Astrocyte of the hippocampus (primary cell): ENCODE results near the gene RPS15A.
"Not testable (repeated sequence)": the region's sequence is repeated elsewhere in the genome, so short reads cannot be mapped to it uniquely, and the experiment has no call there.

ENCODE experiments used
- DNase-seq: peaks from one replicate; pipeline ENCODE4 v3.0.0; 2011; ENCODE audit warnings: low read depth, low spot score

RPS15A gene

DNA sequence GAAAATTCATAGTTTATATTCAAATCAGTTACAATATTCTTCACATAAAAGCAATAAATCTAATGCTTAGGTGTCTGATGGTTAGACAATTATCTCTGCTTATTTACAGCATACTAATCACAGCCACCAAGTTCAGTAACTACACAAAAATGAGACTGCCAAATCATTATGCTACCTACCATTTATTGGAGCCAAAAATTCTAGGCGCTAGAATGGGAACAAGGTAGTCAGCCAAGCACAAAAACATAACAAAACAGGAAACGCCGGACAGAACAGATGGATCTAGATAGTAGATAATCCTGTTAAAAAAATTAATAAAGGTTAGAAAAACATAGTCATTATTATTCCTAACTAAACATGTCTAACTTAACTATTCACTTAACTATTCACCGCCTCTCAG lies 7.6 kb upstream of the RPS15A start:
- DNase-seq: no peak

DNA sequence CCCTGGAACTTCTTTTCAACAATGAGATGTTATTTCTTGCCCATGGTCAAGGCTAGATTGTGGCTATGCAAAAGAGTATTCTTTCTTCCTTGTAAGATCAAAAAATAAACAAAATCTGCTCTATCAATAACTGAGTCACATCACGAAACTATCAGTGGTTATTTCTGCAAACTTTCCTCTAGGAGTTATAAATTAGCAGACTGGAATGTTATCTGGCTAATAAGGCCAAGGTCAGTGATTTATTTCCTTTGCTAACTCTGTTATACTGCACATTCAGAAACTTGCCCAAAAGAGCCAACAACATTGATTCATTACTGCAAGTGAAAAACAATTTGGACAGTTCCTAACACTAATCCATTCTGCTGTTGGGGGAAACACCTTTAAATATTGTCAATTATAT lies 6.2 kb upstream of the RPS15A start:
- DNase-seq: no peak

DNA sequence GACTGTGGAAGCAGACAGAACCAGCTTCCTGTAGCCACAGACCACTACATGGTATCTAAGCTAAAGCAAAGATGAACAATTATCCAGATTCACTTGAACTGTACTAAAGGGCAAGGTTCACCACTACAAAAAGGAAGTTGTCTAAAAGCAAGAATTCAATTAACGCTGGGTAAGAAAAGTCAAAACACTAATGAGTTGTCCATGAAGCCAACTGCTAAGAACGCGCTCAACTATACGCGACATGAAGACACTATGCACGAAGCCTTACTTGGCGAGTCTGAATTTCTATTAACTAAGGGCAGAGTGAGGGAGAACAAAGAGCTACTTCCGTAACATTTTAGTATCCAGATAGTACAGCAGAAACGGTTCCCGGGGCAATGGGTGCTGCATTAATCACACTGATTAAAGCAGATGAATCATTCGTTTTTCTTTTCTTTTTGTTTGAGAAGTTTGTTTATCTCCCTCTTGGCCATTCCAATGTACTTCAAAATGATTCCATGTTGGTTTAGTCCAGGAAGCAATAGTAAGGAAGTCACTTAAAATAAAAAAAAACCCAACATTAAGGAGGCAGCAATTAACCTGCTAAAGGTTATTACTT lies 2.8 kb upstream of the RPS15A start:
- DNase-seq: peak; percentile 47

DNA sequence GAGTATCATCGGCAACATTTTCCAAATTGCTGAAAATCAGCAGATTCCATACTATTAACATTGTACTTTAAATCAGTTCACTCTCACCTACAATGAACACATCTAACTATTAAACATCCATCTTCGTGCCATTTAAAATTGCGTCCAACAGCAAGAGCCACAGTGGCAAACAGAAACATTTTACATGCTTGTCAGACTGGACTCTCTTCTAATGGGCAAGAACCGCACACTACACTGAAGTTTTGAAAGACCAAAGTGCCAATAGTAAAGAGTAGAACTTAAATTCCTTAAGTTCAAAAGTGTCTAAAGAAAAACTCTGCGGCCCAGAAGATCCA lies 652 bp downstream of the RPS15A start:
- DNase-seq: no peak

DNA sequence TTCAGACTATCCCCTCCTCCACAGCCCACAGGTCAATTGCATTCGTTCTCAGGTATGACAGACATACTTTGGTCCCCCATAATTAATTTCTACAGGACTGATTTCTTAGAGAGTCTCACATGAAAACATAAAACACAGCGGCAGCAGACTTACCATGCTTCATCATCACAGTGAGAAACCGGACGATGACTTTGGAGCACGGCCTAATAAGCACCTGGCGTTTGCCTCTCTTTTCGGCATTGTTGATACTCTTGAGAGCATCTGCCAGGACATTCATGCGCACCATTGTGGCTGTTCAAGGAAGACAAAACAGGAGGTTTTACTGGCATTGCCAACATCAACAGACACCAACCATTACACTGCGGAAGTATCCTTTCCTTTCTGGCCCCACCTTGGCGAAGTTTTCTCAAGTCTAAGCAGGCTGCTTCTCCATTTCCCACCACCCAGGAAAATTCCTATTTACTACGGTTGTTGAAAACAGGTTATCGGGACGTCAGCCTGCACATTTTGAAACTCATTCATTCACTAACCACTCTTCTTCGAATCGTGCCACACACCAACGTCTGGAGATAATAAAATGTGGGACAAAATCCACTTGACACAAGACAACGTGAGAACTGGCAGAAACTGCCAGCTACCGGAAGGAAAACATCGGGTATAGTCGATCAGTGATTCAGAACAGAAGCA lies 1.2 kb downstream of the RPS15A start:
- DNase-seq: no peak

DNA sequence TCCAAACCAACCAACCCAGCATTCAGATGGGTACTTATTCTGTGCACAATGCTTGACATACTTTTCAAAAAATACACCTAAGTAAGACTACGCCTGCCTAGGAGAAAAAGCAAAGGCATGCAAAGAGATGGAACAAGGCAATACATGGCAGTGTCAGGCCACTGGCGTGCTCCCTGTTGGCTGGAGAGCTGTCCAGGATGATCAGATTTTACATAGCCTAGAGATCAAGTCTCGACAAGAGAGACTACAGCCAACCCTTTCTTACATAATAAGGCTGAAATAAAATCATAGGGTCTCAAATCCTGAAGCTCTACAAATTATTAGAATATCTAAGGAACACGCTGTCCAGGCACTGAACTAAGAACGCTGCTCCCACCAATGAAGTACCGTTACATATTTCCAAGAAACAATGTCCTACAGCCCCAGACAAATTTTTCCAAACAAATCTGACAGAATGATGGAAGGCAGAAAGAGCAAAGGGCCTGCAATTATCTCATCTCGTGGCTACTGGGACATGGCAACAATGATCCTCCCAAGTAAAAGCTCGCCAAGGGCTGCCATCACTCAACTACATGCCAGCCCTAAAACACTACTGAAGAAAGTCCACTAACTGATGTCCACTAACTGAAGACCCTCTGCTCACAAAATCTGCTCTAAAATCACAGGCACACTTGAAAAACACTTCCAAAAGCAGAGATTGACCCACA lies 5.1 kb downstream of the RPS15A start:
- DNase-seq: no peak

DNA sequence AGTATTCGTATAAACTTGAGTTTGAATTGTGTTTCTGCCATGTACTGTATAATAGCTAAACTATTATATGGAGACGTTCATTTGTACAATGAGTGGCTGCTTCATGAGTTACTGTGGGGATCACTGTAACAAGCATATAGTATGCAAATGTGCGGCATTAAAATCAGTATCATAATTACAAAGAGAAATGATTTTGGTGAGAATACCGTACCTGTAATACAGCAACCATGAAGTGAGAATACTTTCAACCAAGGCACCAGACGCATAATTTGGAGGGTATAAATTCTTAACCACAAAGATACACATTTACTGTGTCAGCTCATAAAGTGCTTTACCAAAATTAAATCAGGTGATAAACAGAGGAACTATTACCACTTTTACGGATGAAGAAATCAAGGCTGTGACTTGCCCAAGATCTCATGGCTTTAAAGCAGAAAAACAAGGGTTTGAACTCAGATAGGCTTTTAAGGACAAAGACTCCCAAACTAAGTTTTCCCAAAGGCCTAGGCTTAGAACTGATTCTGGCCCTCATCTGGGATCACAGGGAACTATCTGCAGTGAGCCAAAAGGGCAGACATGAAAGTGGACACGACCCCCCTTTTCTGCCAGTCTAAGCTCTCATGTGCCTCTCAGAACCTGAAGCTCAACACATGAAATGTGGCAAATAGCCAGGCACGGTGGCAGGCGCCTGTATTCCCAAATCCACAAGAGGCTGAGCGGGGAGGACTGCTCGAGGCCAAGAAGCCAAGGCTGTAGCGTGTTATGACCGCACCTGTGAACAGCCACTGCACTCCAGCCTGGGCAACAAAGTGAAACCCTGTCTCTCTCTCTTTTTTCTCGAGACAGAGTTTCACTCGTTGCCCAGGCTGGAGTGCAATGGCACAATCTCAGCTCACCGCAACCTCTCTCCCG lies 6.4 kb downstream of the RPS15A start:
- no peak for DNase-seq

DNA sequence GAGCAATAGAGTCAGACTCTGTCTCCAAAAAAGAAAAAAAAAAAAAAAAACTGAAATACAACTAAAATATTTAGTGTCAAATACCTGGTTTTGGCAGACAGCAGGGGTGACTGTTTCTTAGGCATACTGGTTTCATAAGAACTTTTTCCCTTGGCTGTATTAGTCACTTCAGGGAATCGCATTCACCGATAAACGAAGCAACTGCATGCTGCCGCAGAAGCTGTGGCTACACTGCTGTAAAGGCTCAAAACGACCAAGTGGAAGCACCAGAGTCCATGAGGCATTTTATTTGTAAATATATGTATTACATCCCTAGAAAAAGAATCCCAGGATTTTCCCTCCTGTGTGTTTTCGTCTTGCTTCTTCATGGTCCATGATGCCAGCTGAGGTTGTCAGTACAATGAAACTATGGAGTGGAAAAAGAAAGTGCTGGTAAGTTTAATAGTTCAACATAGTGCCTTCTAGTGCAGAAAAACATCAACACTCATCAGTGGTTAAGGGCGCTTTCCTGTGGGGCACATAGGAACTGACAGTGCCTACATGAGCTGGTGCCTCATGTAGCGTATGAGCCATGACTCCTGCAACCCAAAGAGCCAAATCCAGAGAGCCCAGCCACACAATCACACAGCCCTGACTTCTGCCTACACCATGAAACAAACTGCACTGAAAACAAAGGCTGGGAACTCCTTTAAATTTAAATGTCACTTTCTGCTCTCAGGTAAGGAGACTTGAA lies 7.3 kb downstream of the RPS15A start:
- no peak for DNase-seq

DNA sequence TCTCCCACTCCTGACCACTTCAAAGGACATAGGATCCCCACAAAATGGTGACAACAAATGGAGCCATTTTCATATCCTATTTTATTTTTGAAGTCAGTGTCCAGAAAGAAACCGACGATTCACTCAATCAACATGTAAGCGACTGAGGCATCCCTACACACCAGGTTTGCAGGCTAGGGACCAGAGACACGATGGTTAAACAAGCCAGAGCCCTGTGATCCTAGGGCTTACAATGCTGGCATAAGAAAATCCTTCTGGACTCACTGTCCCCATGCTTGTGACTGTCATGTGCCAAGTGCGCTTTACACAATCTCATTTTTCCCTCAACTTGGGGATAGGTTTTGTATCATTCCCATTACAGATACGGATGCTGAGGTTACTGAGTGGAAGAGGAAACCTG lies 8.9 kb downstream of the RPS15A start:
- not testable (repeated sequence) for DNase-seq

DNA sequence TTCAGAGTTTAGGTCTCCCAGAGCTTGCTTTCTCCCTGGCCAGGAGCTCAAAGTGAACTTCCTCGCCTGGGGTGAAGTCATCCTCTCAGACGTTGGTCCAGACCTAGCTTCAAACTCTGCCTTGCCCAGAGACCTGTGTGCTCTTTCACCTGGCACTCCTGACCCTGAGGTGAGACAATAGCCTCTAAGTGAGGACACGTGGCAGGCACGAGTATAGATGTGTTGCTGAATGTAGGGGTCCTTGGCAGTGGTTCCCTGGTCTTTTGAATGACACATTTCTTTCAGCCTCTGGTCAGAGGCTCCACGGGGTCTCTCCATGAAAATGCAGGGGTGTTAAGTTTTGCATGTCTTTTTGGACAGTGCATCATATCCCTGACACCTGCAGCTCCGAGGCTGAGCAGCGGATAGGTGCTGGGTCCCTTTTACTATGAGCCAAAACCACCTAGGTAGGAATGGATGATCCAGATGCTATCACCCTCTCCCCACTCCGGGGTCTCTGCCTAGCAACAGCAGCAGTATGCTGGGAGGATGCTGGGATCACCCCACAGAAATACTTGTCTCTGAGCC lies 9.6 kb downstream of the RPS15A start:
- DNase-seq: not testable (repeated sequence)

DNA sequence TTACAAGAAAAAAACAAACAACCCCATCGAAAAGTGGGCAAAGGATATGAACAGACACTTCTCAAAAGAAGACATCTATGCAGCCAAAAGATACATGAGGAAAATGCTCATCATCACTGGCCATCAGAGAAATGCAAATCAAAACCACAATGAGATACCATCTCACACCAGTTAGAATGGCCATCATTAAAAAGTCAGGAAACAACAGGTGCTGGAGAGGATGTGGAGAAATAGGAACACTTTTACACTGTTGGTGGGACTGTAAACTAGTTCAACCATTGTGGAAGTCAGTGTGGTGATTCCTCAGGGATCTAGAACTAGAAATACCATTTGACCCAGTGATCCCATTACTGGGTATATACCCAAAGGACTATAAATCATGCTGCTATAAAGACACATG lies 12.5 kb downstream of the RPS15A start:
- not testable (repeated sequence) for DNase-seq

DNA sequence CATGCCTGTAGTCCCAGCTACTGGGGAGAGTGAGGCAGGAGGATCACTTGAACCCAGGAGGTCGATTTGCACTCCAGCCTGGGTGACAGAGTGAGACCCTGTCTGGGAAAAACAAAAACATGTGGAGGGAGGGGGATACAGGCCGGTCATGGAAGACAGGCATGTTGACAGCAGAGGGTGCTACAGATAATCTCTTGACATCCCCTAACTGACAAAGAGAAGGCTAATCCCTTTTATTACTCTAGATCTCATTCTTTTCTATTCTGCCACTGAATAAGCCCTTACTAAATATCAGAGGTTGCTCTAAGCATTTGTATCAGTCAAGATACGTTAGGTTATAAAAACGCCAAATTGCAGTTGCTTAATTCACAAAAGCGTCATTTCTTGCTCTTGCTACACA lies 13.8 kb downstream of the RPS15A start:
- not testable (repeated sequence) for DNase-seq

DNA sequence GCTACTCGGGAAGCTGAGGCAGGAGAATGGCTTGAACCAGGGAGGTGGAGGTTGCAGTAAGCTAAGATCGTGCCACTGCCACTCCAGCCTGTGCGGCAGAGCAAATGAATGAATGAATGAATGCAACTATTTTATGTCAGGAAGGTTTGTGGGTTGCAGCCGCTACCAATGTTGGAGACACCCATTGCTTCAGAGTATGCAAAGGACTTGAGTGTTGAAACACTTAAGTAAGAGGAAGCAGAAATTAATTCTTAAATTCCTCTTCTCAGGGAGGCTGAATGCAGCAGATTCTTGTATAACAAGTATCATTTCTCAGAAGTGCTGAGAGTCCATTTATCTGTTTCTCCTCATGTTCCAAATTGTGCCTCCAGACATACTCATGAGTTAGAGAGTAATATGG lies 15.5 kb downstream of the RPS15A start:
- not testable (repeated sequence) for DNase-seq

DNA sequence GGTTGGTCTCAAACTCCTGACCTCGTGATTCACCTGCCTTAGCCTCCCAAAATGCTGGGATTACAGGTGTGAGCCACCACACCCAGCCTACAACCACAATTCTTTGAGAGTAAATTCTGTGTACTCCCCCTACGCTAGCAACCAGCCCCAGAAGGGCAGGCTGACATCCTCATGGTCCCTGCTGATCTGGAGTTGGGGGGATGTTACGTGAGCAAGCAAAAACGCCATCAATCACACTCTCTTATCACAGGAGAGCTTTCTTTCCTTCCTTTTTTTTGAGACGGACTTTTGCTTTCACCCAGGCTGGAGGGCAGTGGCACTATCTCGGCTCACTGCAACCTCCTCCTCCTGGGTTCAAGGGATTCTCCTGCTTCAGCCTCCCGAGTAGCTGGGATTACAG lies 18.0 kb downstream of the RPS15A start:
- not testable (repeated sequence) for DNase-seq

DNA sequence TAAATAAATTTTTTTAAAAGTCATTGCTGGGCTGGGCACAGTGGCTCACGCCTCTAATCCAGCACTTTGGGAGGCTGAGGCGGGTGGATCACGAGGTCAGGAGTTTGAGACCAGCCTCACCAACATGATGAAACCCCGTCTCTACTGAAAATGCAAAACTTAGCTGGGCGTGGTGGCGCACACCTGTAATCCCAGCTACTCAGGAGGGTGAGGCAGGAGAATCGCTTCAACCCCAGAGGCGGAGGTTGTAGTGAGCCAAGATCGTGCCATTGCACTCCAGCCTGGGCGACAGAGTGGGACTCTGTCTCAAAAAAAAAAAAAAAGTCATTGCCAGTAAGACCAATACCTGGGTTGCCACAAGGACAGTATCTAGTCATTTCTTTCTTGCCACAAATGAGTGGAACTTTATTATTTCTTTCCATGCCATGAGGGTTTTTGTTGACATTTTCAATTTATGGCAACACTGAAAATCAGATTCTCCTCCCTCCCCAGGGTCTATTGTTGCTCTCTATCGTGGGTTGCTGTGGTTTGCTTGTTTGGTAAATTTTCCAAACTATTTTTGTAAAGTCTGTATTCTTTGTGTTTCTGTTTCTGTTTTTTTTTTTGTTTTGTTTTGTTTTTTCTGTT lies 19.7 kb downstream of the RPS15A start:
- DNase-seq: not testable (repeated sequence)

DNA sequence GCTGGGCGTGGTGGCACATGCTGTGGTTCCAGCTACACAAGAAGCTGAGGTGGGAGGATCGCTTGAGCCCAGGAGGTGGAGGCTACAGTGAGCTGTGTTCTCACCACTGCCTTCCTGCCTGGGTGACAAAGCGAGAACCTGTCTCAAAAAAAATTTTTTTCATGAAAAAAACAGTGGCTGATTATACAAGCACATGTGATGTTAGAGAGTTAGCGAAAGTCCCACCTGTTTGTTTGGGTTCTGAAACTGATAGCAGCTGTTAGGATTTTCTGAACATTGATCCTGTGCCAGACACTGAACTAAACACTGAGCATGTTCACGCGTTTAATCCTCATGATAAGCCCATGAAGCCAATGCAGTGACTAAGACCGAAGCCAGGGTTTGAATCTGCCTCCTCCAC lies 22.9 kb downstream of the RPS15A start:
- not testable (repeated sequence) for DNase-seq

DNA sequence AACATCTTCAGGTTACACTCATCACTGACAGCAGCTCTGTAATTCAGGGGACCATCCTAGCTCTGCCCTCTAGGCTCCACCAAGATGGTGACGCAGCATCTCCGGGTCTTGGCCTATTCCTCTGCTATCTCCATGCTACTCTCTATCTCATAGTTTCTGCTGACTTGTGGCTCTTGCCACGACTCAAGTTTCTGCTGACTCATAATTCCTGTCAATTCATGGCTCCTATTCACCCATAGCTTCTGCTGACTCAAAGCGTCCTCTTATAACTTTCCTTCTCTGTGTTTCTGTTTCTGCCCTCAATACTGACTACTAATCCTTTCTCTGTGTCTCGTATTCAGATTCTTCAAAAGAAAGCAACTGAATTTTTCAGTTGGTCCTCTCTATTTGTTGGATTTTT lies 27.4 kb downstream of the RPS15A start:
- DNase-seq: not testable (repeated sequence)

DNA sequence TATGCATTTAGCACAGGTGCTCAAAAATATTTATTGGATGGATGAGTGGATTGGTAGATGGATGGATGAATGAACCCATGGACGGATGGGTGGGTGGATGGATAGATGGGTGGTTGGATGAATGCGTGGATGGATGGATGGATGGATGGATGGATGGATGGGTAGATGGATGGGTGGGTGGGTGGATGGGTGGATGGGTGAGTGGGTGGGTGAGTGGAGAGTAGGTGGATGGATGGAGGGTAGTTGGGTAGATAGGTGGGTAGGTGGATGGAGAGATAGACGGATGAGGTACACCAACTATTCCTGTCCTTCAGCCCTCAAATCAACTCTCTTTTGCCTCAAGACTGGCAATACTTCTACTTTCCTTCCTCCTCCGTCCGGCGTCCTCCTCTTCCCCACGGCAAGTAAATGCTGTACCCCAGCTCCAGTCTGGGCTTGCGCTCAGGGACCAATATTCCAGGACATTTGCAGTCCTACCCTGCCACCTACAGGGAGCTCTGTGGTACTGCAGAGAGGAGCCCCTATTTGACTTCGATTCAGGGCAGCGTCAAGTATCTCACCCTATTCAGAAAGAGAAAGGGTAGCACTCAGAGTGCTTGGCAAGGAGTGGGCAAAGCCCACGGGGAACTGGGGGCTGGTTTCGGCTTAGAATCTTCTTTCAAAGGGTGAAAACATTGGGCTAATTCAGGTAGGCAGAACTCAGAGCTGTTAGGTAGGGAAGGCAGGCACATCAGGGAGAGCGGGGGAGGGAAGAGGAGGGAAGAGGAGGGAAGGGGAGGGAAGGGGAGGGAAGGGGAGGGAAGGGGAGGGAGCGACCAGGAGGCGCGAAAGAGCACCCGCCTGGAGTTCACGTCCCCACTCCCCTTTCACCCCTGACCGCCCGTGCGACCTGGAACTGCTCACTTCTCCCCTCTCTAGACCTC lies 30.3 kb downstream of the RPS15A start:
- DNase-seq: peak; percentile 7

DNA sequence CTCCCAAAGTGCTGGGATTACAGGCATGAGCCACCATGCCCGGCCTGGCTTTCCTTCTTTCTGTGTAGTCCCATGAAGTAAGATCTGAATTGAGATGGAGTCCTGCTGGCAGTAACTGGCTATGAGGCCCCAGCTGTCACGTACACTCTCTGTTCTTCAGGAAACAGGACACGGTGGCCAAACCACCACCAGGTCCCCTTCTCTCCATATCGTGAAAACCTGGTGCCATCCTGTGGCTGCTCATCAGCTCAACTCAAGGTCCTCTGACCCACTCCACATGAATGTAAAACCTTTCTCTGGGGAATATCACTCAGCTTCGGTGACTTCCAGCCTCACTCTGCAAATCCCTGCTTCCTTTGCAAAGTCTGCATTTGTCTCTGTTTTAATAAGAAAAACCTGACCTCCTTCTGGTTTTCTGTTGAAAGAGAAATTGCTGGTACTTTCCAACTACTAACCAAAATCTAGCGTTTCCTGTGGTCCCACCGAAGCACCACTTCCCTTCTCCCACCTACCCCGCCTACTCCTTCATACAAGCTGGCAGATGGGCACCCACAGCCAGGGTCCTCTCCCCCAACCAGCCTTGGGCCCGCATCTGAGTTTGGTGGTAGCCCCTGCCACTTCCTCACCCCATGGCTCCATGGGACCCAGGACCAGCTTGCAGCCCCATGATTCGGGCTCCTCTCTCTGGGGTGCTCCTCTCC lies 32.0 kb downstream of the RPS15A start:
- not testable (repeated sequence) for DNase-seq
